Calu3 (cell line): Measurements from ENCODE around the gene ERMN. TPM values are rescaled to one million over a fixed set of nuclear protein-coding genes. Genes with fewer than 3 reads are reported as not detected.
"Not testable (repeated sequence)": the region's sequence is repeated elsewhere in the genome, so short reads cannot be mapped to it uniquely, and the experiment has no call there.

Source experiments
- BruUV-seq: library from RNA; stranded (reverse); fragments of 400-500 nt; replicated peaks from 2 replicates; lab custom pipeline; 2021; lab: Mats Ljungman, UMichigan
- CTCF ChIA-PET: fragments of 300-600 bp; sonication (Branson Sonifier 250); formaldehyde crosslinking; loops from one replicate; lab custom pipeline; 2022; ENCODE audit warnings: antibody characterized with exemption; lab: Charles Lee
- DNase-seq: peaks from one replicate; pipeline ENCODE4 v3.0.0; 2022
- H3K27ac Mint-ChIP-seq: one replicate; pipeline ENCODE4 v1.8.0; 2022; ENCODE audit warnings: mixed read lengths; ENCODE audit not compliant: unreplicated experiment
- H3K27me3 Mint-ChIP-seq: one replicate; pipeline ENCODE4 v1.8.0; 2022; ENCODE audit warnings: mixed read lengths; ENCODE audit not compliant: unreplicated experiment
- H3K36me3 Mint-ChIP-seq: one replicate; pipeline ENCODE4 v1.8.0; 2022; ENCODE audit warnings: mild to moderate bottlenecking, moderate library complexity, mixed read lengths; ENCODE audit not compliant: insufficient read depth, unreplicated experiment
- H3K4me1 Mint-ChIP-seq: one replicate; pipeline ENCODE4 v1.8.0; 2022; ENCODE audit warnings: mild to moderate bottlenecking, low read depth, mixed read lengths; ENCODE audit not compliant: unreplicated experiment
- H3K4me3 Mint-ChIP-seq: one replicate; pipeline ENCODE4 v1.8.0; 2022; ENCODE audit warnings: mild to moderate bottlenecking, low read depth, moderate library complexity, mixed read lengths; ENCODE audit not compliant: unreplicated experiment
- H3K9me3 Mint-ChIP-seq: one replicate; pipeline ENCODE4 v1.8.0; 2022; ENCODE audit warnings: low read depth, mixed read lengths; ENCODE audit not compliant: unreplicated experiment
- intact Hi-C: fragments of 100-400 bp; cut with micrococcal nuclease; formaldehyde crosslinking; loops from one replicate; pipeline ENCODE4 v1.10.0; 2022; ENCODE audit not compliant: unreplicated experiment
- total RNA-seq: library from RNA; stranded (reverse); gene quantifications from 2 replicates; pipeline ENCODE4 v1.2.3, GENCODE V29; 2022
- TF ChIP-seq, protein P1 (sequence below): fragments of 200-600 bp; IDR thresholded peaks from one replicate; pipeline ENCODE4 v1.8.0; 2022; ENCODE audit warnings: antibody characterized with exemption; ENCODE audit not compliant: unreplicated experiment

ERMN gene
- total RNA-seq, 1 experiment from 2014 or later: not detected

DNA sequence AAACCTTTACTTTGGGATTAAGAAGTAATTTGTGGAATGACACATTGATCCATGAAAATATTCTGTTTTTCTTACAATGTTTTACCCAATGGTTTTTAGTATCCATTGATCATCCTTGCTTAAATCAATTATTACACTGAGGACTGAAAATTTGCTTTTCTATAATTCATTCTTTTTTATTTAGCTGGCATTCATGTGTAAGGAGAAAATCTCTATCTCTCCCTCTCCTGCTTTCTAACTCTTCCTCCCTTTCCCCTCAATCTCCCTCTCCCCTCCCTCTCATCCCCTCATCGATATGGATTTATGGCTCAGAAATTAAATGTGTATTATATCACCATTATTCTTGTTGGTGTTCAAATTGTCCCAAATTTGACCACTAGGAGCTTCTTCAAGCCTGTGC is 38.5 kb downstream of the ERMN start:
- BruUV-seq: no TSS peak
- CTCF ChIA-PET: no interaction called here
- H3K4me1 Mint-ChIP-seq: peaks cover 14% of the 10 kb centered on the region
- no peaks in the 10 kb centered on the region for H3K27me3 Mint-ChIP-seq
- no peak overlapping the region for H3K27ac Mint-ChIP-seq
- H3K36me3 Mint-ChIP-seq: no peaks in the 10 kb centered on the region
- H3K4me3 Mint-ChIP-seq: no peak overlapping the region
- DNase-seq: no peak
- TF ChIP-seq, protein P1, sequence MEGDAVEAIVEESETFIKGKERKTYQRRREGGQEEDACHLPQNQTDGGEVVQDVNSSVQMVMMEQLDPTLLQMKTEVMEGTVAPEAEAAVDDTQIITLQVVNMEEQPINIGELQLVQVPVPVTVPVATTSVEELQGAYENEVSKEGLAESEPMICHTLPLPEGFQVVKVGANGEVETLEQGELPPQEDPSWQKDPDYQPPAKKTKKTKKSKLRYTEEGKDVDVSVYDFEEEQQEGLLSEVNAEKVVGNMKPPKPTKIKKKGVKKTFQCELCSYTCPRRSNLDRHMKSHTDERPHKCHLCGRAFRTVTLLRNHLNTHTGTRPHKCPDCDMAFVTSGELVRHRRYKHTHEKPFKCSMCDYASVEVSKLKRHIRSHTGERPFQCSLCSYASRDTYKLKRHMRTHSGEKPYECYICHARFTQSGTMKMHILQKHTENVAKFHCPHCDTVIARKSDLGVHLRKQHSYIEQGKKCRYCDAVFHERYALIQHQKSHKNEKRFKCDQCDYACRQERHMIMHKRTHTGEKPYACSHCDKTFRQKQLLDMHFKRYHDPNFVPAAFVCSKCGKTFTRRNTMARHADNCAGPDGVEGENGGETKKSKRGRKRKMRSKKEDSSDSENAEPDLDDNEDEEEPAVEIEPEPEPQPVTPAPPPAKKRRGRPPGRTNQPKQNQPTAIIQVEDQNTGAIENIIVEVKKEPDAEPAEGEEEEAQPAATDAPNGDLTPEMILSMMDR: no peak
- intact Hi-C loops: no loop called here
- H3K9me3 Mint-ChIP-seq: no peaks in the 10 kb centered on the region

- no peak overlapping the region for H3K4me3 Mint-ChIP-seq
- TF ChIP-seq, protein P1: no peak
- DNase-seq: no peak
- H3K9me3 Mint-ChIP-seq: peaks cover 2% of the 10 kb centered on the region
- intact Hi-C loops: no loop called here
- no peaks in the 10 kb centered on the region for H3K36me3 Mint-ChIP-seq
- no peak overlapping the region for H3K27ac Mint-ChIP-seq
- no TSS peak for BruUV-seq
- H3K4me1 Mint-ChIP-seq: peaks cover 8% of the 10 kb centered on the region
- H3K27me3 Mint-ChIP-seq: no peaks in the 10 kb centered on the region
- CTCF ChIA-PET: no interaction called here
These were observed 42.2 kb downstream of the ERMN start for GRCh38 chr2:157283468-157283867.

DNA sequence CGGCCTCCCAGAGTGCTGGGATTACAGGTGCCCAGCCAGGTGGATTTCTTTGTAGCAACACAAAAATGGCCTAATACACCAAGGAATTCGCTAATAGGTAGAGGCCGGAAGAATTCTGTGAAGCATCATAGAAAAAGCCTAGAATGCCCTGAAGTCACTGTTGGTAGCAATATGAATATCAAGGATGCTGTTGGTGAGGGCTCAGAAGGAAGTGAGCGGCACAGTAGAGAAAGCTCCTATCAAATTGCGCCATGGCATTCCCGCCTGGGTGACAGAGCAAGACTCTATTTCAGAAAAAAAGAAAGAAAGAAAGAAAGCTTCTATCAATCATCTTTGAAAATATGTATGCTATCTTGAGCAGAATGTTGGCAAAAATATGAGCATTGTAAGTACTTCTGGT is 44.3 kb downstream of the ERMN start:
- no peaks in the 10 kb centered on the region for H3K36me3 Mint-ChIP-seq
- H3K4me1 Mint-ChIP-seq: peaks cover 8% of the 10 kb centered on the region
- peaks cover 6% of the 10 kb centered on the region for H3K9me3 Mint-ChIP-seq
- BruUV-seq: no TSS peak
- H3K27me3 Mint-ChIP-seq: no peaks in the 10 kb centered on the region
- DNase-seq: no peak
- no peak overlapping the region for H3K27ac Mint-ChIP-seq
- H3K4me3 Mint-ChIP-seq: no peak overlapping the region
- TF ChIP-seq, protein P1: no peak
- intact Hi-C loops: no loop called here
- CTCF ChIA-PET: no interaction called here

DNA sequence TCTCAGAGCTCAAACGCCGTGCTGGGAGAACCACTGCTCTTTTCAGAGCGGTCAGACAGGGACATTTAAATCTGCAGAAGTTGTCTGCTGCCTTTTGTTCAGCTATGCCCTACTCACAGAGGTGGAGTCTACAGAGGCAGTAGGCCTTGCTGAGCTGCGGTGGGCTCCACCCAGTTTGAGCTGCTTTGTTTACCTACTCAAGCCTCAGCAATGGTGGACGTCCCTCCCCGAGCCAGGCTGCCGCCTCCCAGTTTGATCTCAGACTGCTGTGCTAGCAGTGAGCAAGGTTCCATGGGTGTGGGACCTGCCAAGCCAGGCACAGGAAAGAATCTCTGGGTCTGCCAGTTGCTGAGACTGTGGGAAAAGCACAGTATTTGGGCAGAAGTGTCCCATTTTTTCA is 46.3 kb downstream of the ERMN start:
- intact Hi-C loops, H3K36me3 Mint-ChIP-seq, DNase-seq, H3K27me3 Mint-ChIP-seq, H3K27ac Mint-ChIP-seq, BruUV-seq, H3K4me1 Mint-ChIP-seq, H3K9me3 Mint-ChIP-seq, CTCF ChIA-PET, H3K4me3 Mint-ChIP-seq: not testable (repeated sequence)

DNA sequence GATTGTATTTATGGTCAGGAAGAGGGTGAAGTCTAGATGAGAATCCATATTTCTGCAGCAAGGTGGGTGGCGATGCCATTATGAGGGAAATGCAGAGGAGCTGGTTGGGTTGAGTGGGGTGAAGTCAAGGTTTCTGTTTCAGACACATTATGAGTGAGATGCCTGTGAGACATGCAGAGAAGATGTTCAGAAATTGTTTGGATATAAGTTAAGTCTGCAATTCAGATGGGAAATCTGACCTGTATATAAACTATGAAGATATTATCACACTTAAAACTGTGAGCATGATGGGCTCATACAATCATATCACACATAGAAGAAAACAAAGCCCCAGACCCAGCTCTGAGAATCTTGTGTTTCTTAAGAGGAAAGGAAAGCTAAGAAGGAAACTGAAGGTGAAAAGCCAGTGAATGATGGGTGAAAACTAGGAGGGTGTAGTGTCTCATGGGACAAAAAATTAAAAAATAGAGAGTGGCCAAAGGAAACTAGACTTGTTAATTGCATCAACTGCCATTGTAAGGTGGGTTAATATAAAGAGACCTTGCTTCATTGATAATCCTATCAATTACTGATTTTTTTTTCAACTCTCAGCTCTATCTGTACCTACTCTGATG is 53.9 kb downstream of the ERMN start:
- Mint-ChIP-seq H3K36me3 (no peaks in the 10 kb centered on the region), H3K4me3 (no peak overlapping the region), H3K4me1 (peaks cover 15% of the 10 kb centered on the region), H3K9me3 (no peaks in the 10 kb centered on the region), H3K27me3 (no peaks in the 10 kb centered on the region), H3K27ac (no peak overlapping the region)
- BruUV-seq: no TSS peak
- CTCF ChIA-PET: no interaction called here
- intact Hi-C loops: no loop called here
- TF ChIP-seq, protein P1: no peak
- no peak for DNase-seq
